ENCODE measurements around the gene MAGOH. TPM values are rescaled to one million over a fixed set of nuclear protein-coding genes. Genes with fewer than 3 reads are reported as not detected.
"Not testable (repeated sequence)": the region's sequence is repeated elsewhere in the genome, so short reads cannot be mapped to it uniquely, and the experiment has no call there.

MAGOH gene
- total RNA-seq, 1 donor from 2014 or later: 27.3 TPM

- Mint-ChIP-seq H3K27me3 (ENCODE audit: unreplicated experiment) (peaks cover 11% of the 10 kb centered on the region), H3K36me3 (ENCODE audit: unreplicated experiment) (no peaks in the 10 kb centered on the region), H3K9me3 (ENCODE audit: unreplicated experiment) (peaks cover 2% of the 10 kb centered on the region), H3K27ac (ENCODE audit: unreplicated experiment) (no peak overlapping the region), H3K4me3 (ENCODE audit: unreplicated experiment) (no peak overlapping the region), H3K4me1 (ENCODE audit: low read depth, unreplicated experiment) (peaks cover 35% of the 10 kb centered on the region)
- DNase-seq: no peak
- TF ChIP-seq CTCF (IDR thresholded peaks at IDR 0.05; ENCODE audit: partially characterized antibody, unreplicated experiment): no peak
Measured at GRCh38 chr1:53284224-53285020, 46.1 kb upstream of the MAGOH start.

GRCh38 chr1:53283156-53283555, 44.8 kb upstream of the MAGOH start:
- not testable (repeated sequence) for H3K36me3 Mint-ChIP-seq (ENCODE audit: unreplicated experiment); H3K27me3 Mint-ChIP-seq (ENCODE audit: unreplicated experiment); H3K4me3 Mint-ChIP-seq (ENCODE audit: unreplicated experiment); DNase-seq; H3K27ac Mint-ChIP-seq (ENCODE audit: unreplicated experiment); H3K9me3 Mint-ChIP-seq (ENCODE audit: unreplicated experiment)
- H3K4me1 Mint-ChIP-seq (ENCODE audit: low read depth, unreplicated experiment): peaks cover 33% of the 10 kb centered on the region

GRCh38 chr1:53281133-53281532, 42.8 kb upstream of the MAGOH start:
- Mint-ChIP-seq H3K4me3 (ENCODE audit: unreplicated experiment) (no peak overlapping the region), H3K27ac (ENCODE audit: unreplicated experiment) (peak overlapping the region; percentile 77), H3K4me1 (ENCODE audit: low read depth, unreplicated experiment) (peaks cover 24% of the 10 kb centered on the region), H3K36me3 (ENCODE audit: unreplicated experiment) (no peaks in the 10 kb centered on the region), H3K27me3 (ENCODE audit: unreplicated experiment) (peaks cover 7% of the 10 kb centered on the region), H3K9me3 (ENCODE audit: unreplicated experiment) (peaks cover 2% of the 10 kb centered on the region)
- DNase-seq: no peak
- TF ChIP-seq CTCF (IDR thresholded peaks at IDR 0.05; ENCODE audit: partially characterized antibody, unreplicated experiment): no peak

- Mint-ChIP-seq H3K4me1 (ENCODE audit: low read depth, unreplicated experiment) (peaks cover 21% of the 10 kb centered on the region), H3K27ac (ENCODE audit: unreplicated experiment) (peak overlapping the region; percentile 77), H3K27me3 (ENCODE audit: unreplicated experiment) (peaks cover 8% of the 10 kb centered on the region)
Measured at GRCh38 chr1:53280496-53280895, 42.2 kb upstream of the MAGOH start.

More at GRCh38 chr1:53280496-53280895, 42.2 kb upstream of the MAGOH start:
- peak overlapping the region; percentile 23 for H3K4me3 Mint-ChIP-seq (ENCODE audit: unreplicated experiment)
- H3K9me3 Mint-ChIP-seq (ENCODE audit: unreplicated experiment): peaks cover 2% of the 10 kb centered on the region
- no peak for DNase-seq
- no peaks in the 10 kb centered on the region for H3K36me3 Mint-ChIP-seq (ENCODE audit: unreplicated experiment)
- no peak for TF ChIP-seq CTCF (IDR thresholded peaks at IDR 0.05; ENCODE audit: partially characterized antibody, unreplicated experiment)
